Measurements from ENCODE around the gene CELF2. TPM values are rescaled to one million over a fixed set of nuclear protein-coding genes. Genes with fewer than 3 reads are reported as not detected.

Gene CELF2
- total RNA-seq, 2 experiments from 2014 or later = 197 to 205 TPM

GRCh38 chr10:11275651-11276050 is 258.0 kb downstream of the CELF2 start:
- H3K27ac Mint-ChIP-seq = peak overlapping the region; percentile 93
- intact Hi-C loops (cut with DNase I, micrococcal nuclease) = loop anchor here (10.0 kb wide), 2 partner anchors 199 to 1941 kb away; no protein-coding TSS in a partner anchor
- peaks cover 39% of the 10 kb centered on the region for H3K4me1 Mint-ChIP-seq (ENCODE audit: low read depth)
- Histone ChIP-seq H3K9me3 (ENCODE audit: control insufficient read depth in 1 of 2, insufficient read depth in 1 of 2, low read length in 2 of 2) (no peaks in the 10 kb centered on the region), H3K36me3 (ENCODE audit: insufficient read depth, low read length) (peaks cover 100% of the 10 kb centered on the region), H3K27me3 (ENCODE audit: control insufficient read depth in 1 of 2, insufficient read depth in 2 of 2, low read length in 2 of 2) (no peaks in the 10 kb centered on the region), H3K27ac (ENCODE audit: low read depth in 1 of 2, low read length in 2 of 2) (no peak overlapping the region), H3K4me3 (ENCODE audit: low read length) (no peak overlapping the region), H3K4me1 (ENCODE audit: insufficient read depth, low read length) (peaks cover 8% of the 10 kb centered on the region)
- H3K4me3 Mint-ChIP-seq = no peak overlapping the region
- no peaks in the 10 kb centered on the region for H3K27me3 Mint-ChIP-seq
- DNase-seq = no peak
- CTCF ChIA-PET = no interaction called here
- TF ChIP-seq CTCF (IDR thresholded peaks at IDR 0.05) = no peak
- H3K9me3 Mint-ChIP-seq = no peaks in the 10 kb centered on the region
- ATAC-seq (ENCODE audit: poor library complexity) = no peak
- H3K36me3 Mint-ChIP-seq (ENCODE audit: low read depth) = no peaks in the 10 kb centered on the region
- POLR2A ChIA-PET = no interaction called here

- ATAC-seq (ENCODE audit: poor library complexity) = no peak
- peaks cover 40% of the 10 kb centered on the region for H3K4me1 Mint-ChIP-seq (ENCODE audit: low read depth)
- TF ChIP-seq CTCF (IDR thresholded peaks at IDR 0.05) = no peak
- H3K4me3 Mint-ChIP-seq = no peak overlapping the region
- Histone ChIP-seq H3K4me1 (ENCODE audit: insufficient read depth, low read length) (peaks cover 13% of the 10 kb centered on the region), H3K27me3 (ENCODE audit: control insufficient read depth in 1 of 2, insufficient read depth in 2 of 2, low read length in 2 of 2) (no peaks in the 10 kb centered on the region), H3K27ac (ENCODE audit: low read depth in 1 of 2, low read length in 2 of 2) (no peak overlapping the region), H3K9me3 (ENCODE audit: control insufficient read depth in 1 of 2, insufficient read depth in 1 of 2, low read length in 2 of 2) (no peaks in the 10 kb centered on the region), H3K4me3 (ENCODE audit: low read length) (no peak overlapping the region), H3K36me3 (ENCODE audit: insufficient read depth, low read length) (peaks cover 100% of the 10 kb centered on the region)
- H3K27me3 Mint-ChIP-seq = no peaks in the 10 kb centered on the region
- no peaks in the 10 kb centered on the region for H3K9me3 Mint-ChIP-seq
- no peak for DNase-seq
- intact Hi-C loops (cut with DNase I, micrococcal nuclease) = loop anchor here (10.0 kb wide), 2 partner anchors 198 to 1942 kb away; no protein-coding TSS in a partner anchor
- CTCF ChIA-PET = no interaction called here
- no peaks in the 10 kb centered on the region for H3K36me3 Mint-ChIP-seq (ENCODE audit: low read depth)
- peak overlapping the region; percentile 93 for H3K27ac Mint-ChIP-seq
- POLR2A ChIA-PET = no interaction called here
Measured at GRCh38 chr10:11276449-11276990, 258.8 kb downstream of the CELF2 start.

- Histone ChIP-seq H3K27me3 (ENCODE audit: control insufficient read depth in 1 of 2, insufficient read depth in 2 of 2, low read length in 2 of 2) (no peaks in the 10 kb centered on the region), H3K9me3 (ENCODE audit: control insufficient read depth in 1 of 2, insufficient read depth in 1 of 2, low read length in 2 of 2) (no peaks in the 10 kb centered on the region), H3K27ac (ENCODE audit: low read depth in 1 of 2, low read length in 2 of 2) (no peak overlapping the region), H3K4me1 (ENCODE audit: insufficient read depth, low read length) (peaks cover 37% of the 10 kb centered on the region), H3K36me3 (ENCODE audit: insufficient read depth, low read length) (peaks cover 92% of the 10 kb centered on the region), H3K4me3 (ENCODE audit: low read length) (no peak overlapping the region)
- ChIA-PET POLR2A (no interaction called here), CTCF (interaction anchor here (1.0 to 1.4 kb wide), 2 partner anchors 17 to 34 kb away, joined by 3 read pairs; no protein-coding TSS in a partner anchor)
- ATAC-seq (ENCODE audit: poor library complexity) (no peak), DNase-seq (no peak)
- Mint-ChIP-seq H3K9me3 (no peaks in the 10 kb centered on the region), H3K4me3 (no peak overlapping the region), H3K27ac (peak overlapping the region; percentile 36), H3K4me1 (ENCODE audit: low read depth) (peaks cover 30% of the 10 kb centered on the region), H3K27me3 (no peaks in the 10 kb centered on the region), H3K36me3 (ENCODE audit: low read depth) (no peaks in the 10 kb centered on the region)
- no peak for TF ChIP-seq CTCF (IDR thresholded peaks at IDR 0.05)
- intact Hi-C loops (cut with DNase I, micrococcal nuclease) = loop anchor here (10.0 kb wide), 2 partner anchors 195 to 1945 kb away; no protein-coding TSS in a partner anchor
Measured at GRCh38 chr10:11279314-11279713, 261.6 kb downstream of the CELF2 start.
